CD4-positive, alpha-beta T cell (primary cell): ENCODE measurements around the gene METTL24. TPM values are rescaled to one million over a fixed set of nuclear protein-coding genes. Genes with fewer than 3 reads are reported as not detected.

ENCODE experiments used
- ATAC-seq: fragments of 200-7000 bp; cut with Tn5 transposase; one replicate; pipeline ENCODE4 v1.10.0; 2022; ENCODE audit warnings: mild to moderate bottlenecking; ENCODE audit not compliant: poor library complexity
- CTCF ChIA-PET: fragments of 350-600 bp; sonication (Branson Sonifier 250); formaldehyde crosslinking; loops from one replicate; lab custom pipeline; 2021; ENCODE audit warnings: antibody characterized with exemption, inconsistent platforms; lab: Charles Lee
- POLR2A ChIA-PET: fragments of 350-600 bp; sonication (Branson Sonifier 250); formaldehyde crosslinking; loops from one replicate; lab custom pipeline; 2021; ENCODE audit warnings: antibody characterized with exemption, inconsistent platforms; lab: Charles Lee
- DNase-seq, 14 experiments: peaks; one replicate each; pipeline ENCODE4 v3.0.0-alpha.2; 2013 to 2020; ENCODE audit warnings: mixed read lengths in 2 of 14
- H3K27ac ChIP-seq, 2 donors: one replicate each; pipeline versions ENCODE4 v1.5.1 to v1.7.0; 2013; ENCODE audit warnings: low read length in 2 of 2, low read depth in 1 of 2, mild to moderate bottlenecking in 1 of 2
- H3K27me3 ChIP-seq, 2 experiments: 1 replicate in 1 of 2; 2 replicates in 1 of 2; pipeline versions ENCODE4 v1.6.1 to v1.7.0; 2013; ENCODE audit warnings: low read length in 2 of 2, control low read depth in 1 of 2, mild to moderate bottlenecking in 1 of 2, moderate library complexity in 1 of 2; ENCODE audit not compliant: insufficient read depth in 2 of 2, control insufficient read depth in 1 of 2
- H3K36me3 ChIP-seq: one replicate; pipeline ENCODE4 v1.6.1; 2013; ENCODE audit warnings: low read length, control low read depth; ENCODE audit not compliant: insufficient read depth
- H3K4me1 ChIP-seq: one replicate; pipeline ENCODE4 v1.6.1; 2013; ENCODE audit warnings: low read length, control low read depth; ENCODE audit not compliant: insufficient read depth
- H3K4me3 ChIP-seq: one replicate; pipeline ENCODE4 v1.5.1; 2013; ENCODE audit warnings: mild to moderate bottlenecking, low read length, moderate library complexity
- H3K9me3 ChIP-seq, 2 experiments: 1 replicate in 1 of 2; 2 replicates in 1 of 2; pipeline versions ENCODE4 v1.6.1 to v1.7.0; 2013; ENCODE audit warnings: low read length in 2 of 2, mild to moderate bottlenecking in 2 of 2, control low read depth in 1 of 2, moderate library complexity in 1 of 2; ENCODE audit not compliant: control insufficient read depth in 1 of 2, insufficient read depth in 1 of 2
- H3K27ac Mint-ChIP-seq: one replicate; pipeline ENCODE4 v1.8.0; 2020; ENCODE audit warnings: mixed read lengths
- H3K27me3 Mint-ChIP-seq: one replicate; pipeline ENCODE4 v1.8.0; 2021; ENCODE audit warnings: mixed read lengths
- H3K36me3 Mint-ChIP-seq: one replicate; pipeline ENCODE4 v1.8.0; 2021; ENCODE audit warnings: low read depth, mixed read lengths
- H3K4me1 Mint-ChIP-seq: one replicate; pipeline ENCODE4 v1.8.0; 2021; ENCODE audit warnings: low read depth, mixed read lengths
- H3K4me3 Mint-ChIP-seq: one replicate; pipeline ENCODE4 v1.8.0; 2020; ENCODE audit warnings: mild to moderate bottlenecking, mixed read lengths
- H3K9me3 Mint-ChIP-seq: one replicate; pipeline ENCODE4 v1.8.0; 2020; ENCODE audit warnings: mixed read lengths
- intact Hi-C, 2 experiments: fragments of 100-400 bp; cut with DNase I in 1 of 2; cut with micrococcal nuclease in 1 of 2; formaldehyde crosslinking; loops; one replicate each; pipeline versions ENCODE4 v1.15.1 to v1.9.0; 2023 to 2025; cut with DNase I, micrococcal nuclease
- total RNA-seq, 174 experiments: library from RNA in 2 of 174; stranded (reverse) in 2 of 174; gene quantifications; one replicate each; pipeline ENCODE4 v1.2.3 and lab custom pipeline; 2021 to 2026
- TF ChIP-seq, protein P1 (sequence below): fragments of 200-600 bp; IDR thresholded peaks from one replicate; pipeline ENCODE4 v1.8.0; 2022; ENCODE audit warnings: antibody characterized with exemption, mild to moderate bottlenecking

Gene METTL24
- total RNA-seq, 2 experiments from 2014 or later, result not detected

DNA sequence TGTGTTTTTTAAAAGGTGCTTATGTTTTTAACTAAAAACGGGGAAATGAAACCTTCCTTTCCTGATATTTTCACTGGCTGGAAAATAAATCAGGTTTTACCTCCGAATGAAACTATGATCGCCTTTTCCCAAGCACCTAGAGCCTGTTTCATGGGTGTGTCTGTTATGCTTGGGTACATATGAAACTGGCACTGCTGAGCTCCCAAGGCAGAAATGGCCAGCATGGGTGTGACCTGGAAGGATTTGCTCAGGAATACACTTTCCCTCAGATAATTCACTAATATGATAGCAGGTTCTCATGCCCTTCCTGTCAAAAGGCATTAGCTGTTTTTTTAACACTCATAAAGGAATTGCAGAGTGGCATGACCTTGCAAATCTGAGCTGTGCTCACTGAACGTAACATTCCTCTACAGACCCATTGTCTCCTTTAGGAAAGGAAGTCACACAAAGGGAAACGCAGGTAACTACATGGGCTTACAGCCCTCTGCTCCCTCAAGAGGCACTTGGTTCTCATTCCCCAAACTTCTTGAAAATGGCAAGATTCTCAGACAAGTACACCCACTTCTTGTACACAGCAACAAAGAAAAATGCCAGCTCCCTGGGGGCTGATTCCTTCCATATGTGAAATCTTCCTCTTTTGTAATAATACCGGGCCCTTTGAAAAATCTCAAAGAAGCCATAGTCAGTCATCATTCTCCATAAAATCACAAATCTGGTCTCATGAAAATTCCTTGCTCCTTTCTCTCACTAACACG is 72.7 kb downstream of the METTL24 start:
- Mint-ChIP-seq H3K9me3 (peaks cover 8% of the 10 kb centered on the region), H3K27ac (no peak overlapping the region), H3K4me3 (no peak overlapping the region), H3K4me1 (no peaks in the 10 kb centered on the region), H3K27me3 (peaks cover 4% of the 10 kb centered on the region), H3K36me3 (no peaks in the 10 kb centered on the region)
- Histone ChIP-seq H3K27me3 (peaks cover 0 to 8% of the 10 kb centered on the region in 2 experiments), H3K4me1 (no peaks in the 10 kb centered on the region), H3K9me3 (no peaks in the 10 kb centered on the region), H3K27ac (no peak overlapping the region), H3K36me3 (no peaks in the 10 kb centered on the region), H3K4me3 (no peak overlapping the region)
- DNase-seq, result no peak
- ChIA-PET POLR2A (no interaction called here), CTCF (no interaction called here)
- TF ChIP-seq, protein P1, sequence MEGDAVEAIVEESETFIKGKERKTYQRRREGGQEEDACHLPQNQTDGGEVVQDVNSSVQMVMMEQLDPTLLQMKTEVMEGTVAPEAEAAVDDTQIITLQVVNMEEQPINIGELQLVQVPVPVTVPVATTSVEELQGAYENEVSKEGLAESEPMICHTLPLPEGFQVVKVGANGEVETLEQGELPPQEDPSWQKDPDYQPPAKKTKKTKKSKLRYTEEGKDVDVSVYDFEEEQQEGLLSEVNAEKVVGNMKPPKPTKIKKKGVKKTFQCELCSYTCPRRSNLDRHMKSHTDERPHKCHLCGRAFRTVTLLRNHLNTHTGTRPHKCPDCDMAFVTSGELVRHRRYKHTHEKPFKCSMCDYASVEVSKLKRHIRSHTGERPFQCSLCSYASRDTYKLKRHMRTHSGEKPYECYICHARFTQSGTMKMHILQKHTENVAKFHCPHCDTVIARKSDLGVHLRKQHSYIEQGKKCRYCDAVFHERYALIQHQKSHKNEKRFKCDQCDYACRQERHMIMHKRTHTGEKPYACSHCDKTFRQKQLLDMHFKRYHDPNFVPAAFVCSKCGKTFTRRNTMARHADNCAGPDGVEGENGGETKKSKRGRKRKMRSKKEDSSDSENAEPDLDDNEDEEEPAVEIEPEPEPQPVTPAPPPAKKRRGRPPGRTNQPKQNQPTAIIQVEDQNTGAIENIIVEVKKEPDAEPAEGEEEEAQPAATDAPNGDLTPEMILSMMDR, result no peak
- intact Hi-C loops, result no loop called here
- ATAC-seq, result no peak

DNA sequence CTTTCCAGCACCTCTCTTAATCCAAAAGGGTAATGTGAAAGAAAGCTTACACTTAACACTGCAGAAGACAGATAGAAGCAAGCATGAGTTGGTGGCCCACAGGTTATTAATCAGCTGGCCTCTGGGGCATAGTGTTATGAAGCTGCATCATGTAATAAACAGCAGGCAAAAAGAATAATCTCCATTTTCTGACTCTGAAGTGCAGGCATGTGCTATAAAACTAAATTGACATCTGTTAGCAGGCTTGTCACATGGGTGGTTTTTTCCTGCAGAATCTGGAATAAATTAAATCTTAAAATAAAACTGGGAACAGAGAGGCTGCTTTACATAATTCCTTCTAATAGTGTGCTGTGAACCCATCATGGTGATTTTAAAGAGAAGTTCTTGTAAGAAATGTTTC is 73.3 kb downstream of the METTL24 start:
- ATAC-seq, result no peak
- CTCF ChIA-PET, result interaction anchor here (1.2 kb wide), 1 partner anchor 9 kb away, joined by 3 read pairs; no protein-coding TSS in a partner anchor
- POLR2A ChIA-PET, result no interaction called here
- H3K4me3 Mint-ChIP-seq, result no peak overlapping the region
- H3K4me1 ChIP-seq, result no peaks in the 10 kb centered on the region
- DNase-seq, result no peak
- H3K27me3 ChIP-seq, result peaks cover 0 to 8% of the 10 kb centered on the region in 2 experiments
- H3K27ac ChIP-seq, result no peak overlapping the region
- H3K27ac Mint-ChIP-seq, result no peak overlapping the region
- H3K4me3 ChIP-seq, result no peak overlapping the region
- H3K27me3 Mint-ChIP-seq, result peaks cover 4% of the 10 kb centered on the region
- intact Hi-C loops, result no loop called here
- H3K36me3 Mint-ChIP-seq, result no peaks in the 10 kb centered on the region
- H3K9me3 ChIP-seq, result no peaks in the 10 kb centered on the region
- no peaks in the 10 kb centered on the region for H3K4me1 Mint-ChIP-seq
- H3K9me3 Mint-ChIP-seq, result peaks cover 5% of the 10 kb centered on the region
- no peaks in the 10 kb centered on the region for H3K36me3 ChIP-seq
- TF ChIP-seq, protein P1, result no peak

- no peaks in the 10 kb centered on the region for H3K36me3 Mint-ChIP-seq
- TF ChIP-seq, protein P1, result no peak
- no peaks in the 10 kb centered on the region for H3K4me1 Mint-ChIP-seq
- H3K4me3 ChIP-seq, result no peak overlapping the region
- no peaks in the 10 kb centered on the region for H3K36me3 ChIP-seq
- DNase-seq (no peak), ATAC-seq (no peak)
- no peaks in the 10 kb centered on the region for H3K4me1 ChIP-seq
- intact Hi-C loops, result no loop called here
- H3K27ac Mint-ChIP-seq, result no peak overlapping the region
- no peak overlapping the region for H3K4me3 Mint-ChIP-seq
- peaks cover 4% of the 10 kb centered on the region for H3K27me3 Mint-ChIP-seq
- H3K9me3 Mint-ChIP-seq, result no peaks in the 10 kb centered on the region
- H3K9me3 ChIP-seq, result no peaks in the 10 kb centered on the region
- ChIA-PET POLR2A (no interaction called here), CTCF (no interaction called here)
- H3K27me3 ChIP-seq, result peaks cover 0 to 8% of the 10 kb centered on the region in 2 experiments
- H3K27ac ChIP-seq, result no peak overlapping the region
Observed at GRCh38 chr6:110283657-110284056, 74.5 kb downstream of the METTL24 start.
